Smooth muscle cell (in vitro differentiated cells): ENCODE measurements around the gene GNAQ. TPM values are rescaled to one million over a fixed set of nuclear protein-coding genes. Genes with fewer than 3 reads are reported as not detected.

Experiments used
- DNase-seq: peaks from one replicate; lab custom pipeline; 2025; ENCODE audit not compliant: unreplicated experiment; lab: John Stamatoyannopoulos, UW
- H2AFZ ChIP-seq: fragments of 200-600 bp; sonication (generic); 2 replicates; pipeline ENCODE4 v1.6.0; 2016; ENCODE audit warnings: antibody characterized with exemption, low read depth, mild to moderate bottlenecking
- H3F3A ChIP-seq: fragments of 200-600 bp; sonication (generic); 2 replicates; pipeline ENCODE4 v1.6.0; 2017; ENCODE audit warnings: antibody characterized with exemption, low read depth
- H3K27ac ChIP-seq: fragments of 200-600 bp; sonication (generic); 2 replicates; pipeline ENCODE4 v1.5.1; 2016; ENCODE audit warnings: low read depth, mild to moderate bottlenecking
- H3K27me3 ChIP-seq: fragments of 200-600 bp; sonication (generic); 2 replicates; pipeline ENCODE4 v1.6.1; 2016; ENCODE audit warnings: low read depth, mild to moderate bottlenecking
- H3K36me3 ChIP-seq: fragments of 200-600 bp; sonication (generic); 2 replicates; pipeline ENCODE4 v1.5.1; 2016; ENCODE audit warnings: low read depth
- H3K4me1 ChIP-seq: fragments of 200-600 bp; sonication (generic); 2 replicates; pipeline ENCODE4 v1.5.1; 2016; ENCODE audit warnings: low read depth
- H3K4me2 ChIP-seq: fragments of 200-600 bp; sonication (generic); 2 replicates; pipeline ENCODE4 v1.6.0; 2016; ENCODE audit warnings: mild to moderate bottlenecking
- H3K4me3 ChIP-seq: fragments of 200-600 bp; sonication (generic); 2 replicates; pipeline ENCODE4 v1.5.1; 2016; ENCODE audit warnings: mild to moderate bottlenecking
- H3K79me2 ChIP-seq: fragments of 200-600 bp; sonication (generic); 2 replicates; pipeline ENCODE4 v1.6.0; 2016; ENCODE audit warnings: low read depth, mild to moderate bottlenecking
- H3K9ac ChIP-seq: fragments of 200-600 bp; sonication (generic); 2 replicates; pipeline ENCODE4 v1.6.0; 2016; ENCODE audit warnings: low read depth
- H3K9me3 ChIP-seq: fragments of 200-600 bp; sonication (generic); replicated peaks from 2 replicates; pipeline ENCODE4 v1.5.1; 2016; ENCODE audit warnings: low read depth
- H4K20me1 ChIP-seq: fragments of 200-600 bp; sonication (generic); 2 replicates; pipeline ENCODE4 v1.6.0; 2016; ENCODE audit warnings: low read depth
- CTCF ChIP-seq: fragments of 200-600 bp; sonication (generic); IDR thresholded peaks from 2 replicates; pipeline ENCODE4 v1.5.1; 2017; ENCODE audit warnings: borderline replicate concordance, mild to moderate bottlenecking, antibody characterized with exemption; ENCODE audit not compliant: insufficient read depth, poor library complexity, severe bottlenecking
- WGBS: methylation state at CpG from one replicate; pipeline ENCODE4 v1.1.7; 2016; ENCODE audit warnings: low lambda C conversion rate; 5-methylcytosine and 5-hydroxymethylcytosine counted together
- polyA plus RNA-seq: library from polyadenylated mRNA; unstranded; fragments of >200 nt; fragmentation: Nextera tagmentation; extraction: Ambion mirVana; gene quantifications from 2 replicates; pipeline ENCODE4 v1.2.1, GENCODE V29; 2016
- total RNA-seq: library from RNA; depleted of rRNA; stranded (reverse); fragments of >200 nt; gene quantifications from 2 replicates; pipeline ENCODE4 v1.2.3, GENCODE V29; 2014

Gene GNAQ
- total and polyA plus RNA-seq, 2 experiments from 2014 or later, result 12.5 to 41.4 TPM

- no peak overlapping the region for H2AFZ ChIP-seq
- no peaks in the 10 kb centered on the region for H3K27me3 ChIP-seq
- H3K9me3 ChIP-seq, result no peaks in the 10 kb centered on the region
- H3K4me3 ChIP-seq, result no peak overlapping the region
- TF ChIP-seq CTCF, result no peak
- no peaks in the 10 kb centered on the region for H3K4me1 ChIP-seq
- H3K36me3 ChIP-seq, result peaks cover 3% of the 10 kb centered on the region
- no peaks in the 10 kb centered on the region for H3F3A ChIP-seq
- peaks cover 10% of the 10 kb centered on the region for H3K79me2 ChIP-seq
- no peak for DNase-seq
- no peak overlapping the region for H3K9ac ChIP-seq
- 60% methylated on average over 1 of the region's 1 CpG for WGBS
- peaks cover 94% of the 10 kb centered on the region for H4K20me1 ChIP-seq
- H3K4me2 ChIP-seq, result no peak overlapping the region
- H3K27ac ChIP-seq, result no peak overlapping the region
These were observed 127.8 kb downstream of the GNAQ start for GRCh38 chr9:77903666-77904285.

GRCh38 chr9:77901771-77902170 is 129.8 kb downstream of the GNAQ start:
- Histone ChIP-seq H3K36me3 (no peaks in the 10 kb centered on the region), H3K79me2 (peaks cover 9% of the 10 kb centered on the region), H3F3A (no peaks in the 10 kb centered on the region), H4K20me1 (peaks cover 95% of the 10 kb centered on the region), H3K9me3 (no peaks in the 10 kb centered on the region), H3K4me1 (no peaks in the 10 kb centered on the region), H3K9ac (no peak overlapping the region), H3K4me2 (no peak overlapping the region), H3K4me3 (no peak overlapping the region), H3K27me3 (no peaks in the 10 kb centered on the region), H3K27ac (no peak overlapping the region), H2AFZ (no peak overlapping the region)
- TF ChIP-seq CTCF, result no peak
- DNase-seq, result no peak
- 73% methylated on average over 2 of the region's 2 CpGs for WGBS

GRCh38 chr9:77901018-77901417 is 130.6 kb downstream of the GNAQ start:
- H2AFZ ChIP-seq, result no peak overlapping the region
- no peaks in the 10 kb centered on the region for H3K4me1 ChIP-seq
- H3K27me3 ChIP-seq, result no peaks in the 10 kb centered on the region
- H3K9me3 ChIP-seq, result no peaks in the 10 kb centered on the region
- H4K20me1 ChIP-seq, result peaks cover 96% of the 10 kb centered on the region
- no peak overlapping the region for H3K4me3 ChIP-seq
- H3F3A ChIP-seq, result no peaks in the 10 kb centered on the region
- no peaks in the 10 kb centered on the region for H3K36me3 ChIP-seq
- H3K9ac ChIP-seq, result no peak overlapping the region
- H3K27ac ChIP-seq, result no peak overlapping the region
- 98% methylated on average over 3 of the region's 3 CpGs for WGBS
- TF ChIP-seq CTCF, result no peak
- peaks cover 9% of the 10 kb centered on the region for H3K79me2 ChIP-seq
- no peak overlapping the region for H3K4me2 ChIP-seq
- DNase-seq, result no peak
